ENCODE data around the gene GPR137. TPM values are rescaled to one million over a fixed set of nuclear protein-coding genes. Genes with fewer than 3 reads are reported as not detected.
A peak's percentile ranks its signal among the peaks of the same experiment; 100 is the strongest.

The GPR137 gene
- total and polyA plus RNA-seq, 2 donors from 2014 or later = 44.0 to 48.4 TPM

DNA sequence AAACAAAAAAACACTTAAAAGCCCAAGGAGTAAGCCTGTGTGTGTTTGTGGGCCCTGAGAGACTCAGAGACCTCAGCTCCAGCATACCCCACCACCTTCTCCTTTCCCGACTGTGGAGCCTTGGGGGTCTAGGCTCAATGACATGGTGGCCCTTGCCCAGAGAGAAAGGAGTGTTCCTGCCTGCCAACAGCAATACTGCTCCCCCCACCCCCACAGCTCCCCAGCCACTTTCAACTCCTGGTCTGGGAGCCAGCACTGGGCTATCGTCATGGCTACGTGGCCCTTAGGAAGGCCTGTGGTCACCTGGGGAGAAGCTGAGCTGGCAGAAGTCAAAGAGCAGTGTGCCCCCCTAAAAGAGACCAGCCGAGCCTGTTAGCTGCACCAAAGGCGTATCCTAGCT is 41.5 kb upstream of the GPR137 start:
- no peak for FAIRE-seq
- H3K9ac ChIP-seq (ENCODE audit: low read length in 3 of 3) = no peak overlapping the region
- H3K9me3 ChIP-seq (ENCODE audit: control insufficient read depth in 2 of 3, insufficient read depth in 1 of 3, low read length in 3 of 3) = no peaks in the 10 kb centered on the region
- H3K27ac ChIP-seq (ENCODE audit: low read depth in 2 of 2, low read length in 2 of 2) = no peak overlapping the region
- TF ChIP-seq, protein P1, sequence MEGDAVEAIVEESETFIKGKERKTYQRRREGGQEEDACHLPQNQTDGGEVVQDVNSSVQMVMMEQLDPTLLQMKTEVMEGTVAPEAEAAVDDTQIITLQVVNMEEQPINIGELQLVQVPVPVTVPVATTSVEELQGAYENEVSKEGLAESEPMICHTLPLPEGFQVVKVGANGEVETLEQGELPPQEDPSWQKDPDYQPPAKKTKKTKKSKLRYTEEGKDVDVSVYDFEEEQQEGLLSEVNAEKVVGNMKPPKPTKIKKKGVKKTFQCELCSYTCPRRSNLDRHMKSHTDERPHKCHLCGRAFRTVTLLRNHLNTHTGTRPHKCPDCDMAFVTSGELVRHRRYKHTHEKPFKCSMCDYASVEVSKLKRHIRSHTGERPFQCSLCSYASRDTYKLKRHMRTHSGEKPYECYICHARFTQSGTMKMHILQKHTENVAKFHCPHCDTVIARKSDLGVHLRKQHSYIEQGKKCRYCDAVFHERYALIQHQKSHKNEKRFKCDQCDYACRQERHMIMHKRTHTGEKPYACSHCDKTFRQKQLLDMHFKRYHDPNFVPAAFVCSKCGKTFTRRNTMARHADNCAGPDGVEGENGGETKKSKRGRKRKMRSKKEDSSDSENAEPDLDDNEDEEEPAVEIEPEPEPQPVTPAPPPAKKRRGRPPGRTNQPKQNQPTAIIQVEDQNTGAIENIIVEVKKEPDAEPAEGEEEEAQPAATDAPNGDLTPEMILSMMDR (IDR thresholded peaks at IDR 0.05; ENCODE audit: borderline replicate concordance, extremely low read depth, insufficient read depth) = no peak
- no peak for DNase-seq
- intact Hi-C loops (cut with DNase I) = no loop called here
- H3K4me1 ChIP-seq (ENCODE audit: control insufficient read depth in 2 of 3, insufficient read depth in 2 of 3, low read depth in 1 of 3, low read length in 3 of 3) = peaks cover 0 to 40% (median 12%) of the 10 kb centered on the region in 3 donors
- no peaks in the 10 kb centered on the region for H3K27me3 ChIP-seq (ENCODE audit: control insufficient read depth, insufficient read depth, low read length)
- H3K36me3 ChIP-seq (ENCODE audit: control insufficient read depth in 2 of 3, insufficient read depth in 3 of 3, low read length in 3 of 3) = peaks cover 0 to 9% (median 4%) of the 10 kb centered on the region in 3 donors
- H3K4me3 ChIP-seq (ENCODE audit: low read length in 3 of 3) = no peak overlapping the region

DNA sequence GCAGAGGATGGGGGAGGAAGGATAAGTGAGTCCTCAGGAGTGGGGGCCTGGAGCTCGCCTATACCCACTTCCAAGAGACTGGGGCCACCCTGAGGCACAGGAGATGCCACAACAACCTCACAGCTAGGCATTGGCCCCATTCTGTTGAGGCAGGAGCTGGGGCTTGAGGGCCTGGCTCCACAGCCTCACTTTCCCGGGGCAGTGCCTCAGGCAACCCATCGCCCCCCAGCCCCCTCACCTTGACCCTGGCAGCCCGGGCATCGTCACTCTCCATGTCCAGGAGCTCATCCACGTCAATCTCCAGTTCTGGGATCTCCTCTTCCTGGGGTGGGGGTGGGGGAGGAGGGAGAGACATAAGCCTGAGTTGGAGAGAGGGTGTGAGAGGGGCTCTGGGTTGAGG is 40.7 kb upstream of the GPR137 start:
- H3K9ac ChIP-seq (ENCODE audit: low read length in 3 of 3) = peak overlapping the region in 1 of 3 donors; percentile 80
- H3K4me3 ChIP-seq (ENCODE audit: low read length in 3 of 3) = peak overlapping the region in 1 of 3 donors; percentile 62
- DNase-seq (no peak), FAIRE-seq (no peak)
- H3K4me1 ChIP-seq (ENCODE audit: control insufficient read depth in 2 of 3, insufficient read depth in 2 of 3, low read depth in 1 of 3, low read length in 3 of 3) = peaks cover 0 to 36% (median 9%) of the 10 kb centered on the region in 3 donors
- H3K27me3 ChIP-seq (ENCODE audit: control insufficient read depth, insufficient read depth, low read length) = no peaks in the 10 kb centered on the region
- intact Hi-C loops (cut with DNase I) = no loop called here
- peaks cover 0 to 9% (median 4%) of the 10 kb centered on the region in 3 donors for H3K36me3 ChIP-seq (ENCODE audit: control insufficient read depth in 2 of 3, insufficient read depth in 3 of 3, low read length in 3 of 3)
- no peaks in the 10 kb centered on the region for H3K9me3 ChIP-seq (ENCODE audit: control insufficient read depth in 2 of 3, insufficient read depth in 1 of 3, low read length in 3 of 3)
- TF ChIP-seq, protein P1 (IDR thresholded peaks at IDR 0.05; ENCODE audit: borderline replicate concordance, extremely low read depth, insufficient read depth) = no peak
- H3K27ac ChIP-seq (ENCODE audit: low read depth in 2 of 2, low read length in 2 of 2) = peak overlapping the region; percentile 66 to 86

DNA sequence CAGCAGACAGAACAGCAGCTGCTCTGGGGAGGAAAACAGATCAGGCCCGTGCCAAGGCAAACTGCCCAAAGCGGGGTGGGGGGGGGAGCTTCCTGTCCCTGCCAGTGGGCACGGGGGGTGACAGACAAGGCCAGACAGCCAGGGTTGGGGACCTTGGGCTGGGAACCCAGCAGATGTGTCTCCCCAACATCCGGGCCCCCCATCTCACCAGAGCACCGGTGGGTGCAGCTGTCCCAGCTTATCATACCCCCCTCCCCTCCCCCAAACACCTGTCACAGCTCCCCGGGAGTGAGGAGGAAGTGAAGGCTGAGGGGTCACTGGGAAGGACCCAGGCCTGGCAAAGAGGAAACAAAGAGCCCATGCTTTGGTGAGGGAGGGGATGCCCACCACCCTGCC is 40.2 kb upstream of the GPR137 start:
- Histone ChIP-seq H3K36me3 (ENCODE audit: control insufficient read depth in 2 of 3, insufficient read depth in 3 of 3, low read length in 3 of 3) (peaks cover 0 to 9% (median 4%) of the 10 kb centered on the region in 3 donors), H3K27ac (ENCODE audit: low read depth in 2 of 2, low read length in 2 of 2) (peak overlapping the region; percentile 66 to 86), H3K9me3 (ENCODE audit: control insufficient read depth in 2 of 3, insufficient read depth in 1 of 3, low read length in 3 of 3) (no peaks in the 10 kb centered on the region), H3K4me1 (ENCODE audit: control insufficient read depth in 2 of 3, insufficient read depth in 2 of 3, low read depth in 1 of 3, low read length in 3 of 3) (peaks cover 0 to 31% (median 5%) of the 10 kb centered on the region in 3 donors), H3K27me3 (ENCODE audit: control insufficient read depth, insufficient read depth, low read length) (no peaks in the 10 kb centered on the region), H3K4me3 (ENCODE audit: low read length in 3 of 3) (peak overlapping the region; percentile 62 to 77 (median 64)), H3K9ac (ENCODE audit: low read length in 3 of 3) (peak overlapping the region in 2 of 3 donors; percentile 65 to 80)
- intact Hi-C loops (cut with DNase I) = no loop called here
- TF ChIP-seq, protein P1 (IDR thresholded peaks at IDR 0.05; ENCODE audit: borderline replicate concordance, extremely low read depth, insufficient read depth) = no peak
- FAIRE-seq = no peak
- DNase-seq = peak in 1 of 5 donors; percentile 81

Data from kidney (tissue), 14 donors.